ENCODE results near the gene COL26A1. TPM values are rescaled to one million over a fixed set of nuclear protein-coding genes. Genes with fewer than 3 reads are reported as not detected.

The COL26A1 gene
- polyA plus RNA-seq, 1 donor from 2014 or later, result not detected

- no peaks in the 10 kb centered on the region for H3K36me3 Mint-ChIP-seq
- H3K9me3 Mint-ChIP-seq, result no peaks in the 10 kb centered on the region
- peaks cover 0 to 3% (median 3%) of the 10 kb centered on the region in 3 donors for H3K4me1 Mint-ChIP-seq
- no peak overlapping the region for H3K27ac Mint-ChIP-seq
- no peak overlapping the region for H3K4me3 Mint-ChIP-seq
- H3K27me3 Mint-ChIP-seq, result peaks cover 7% of the 10 kb centered on the region
Observed at GRCh38 chr7:101542527-101543241, 180.0 kb downstream of the COL26A1 start.

GRCh38 chr7:101543242-101543766 lies 180.6 kb downstream of the COL26A1 start:
- H3K36me3 Mint-ChIP-seq, result no peaks in the 10 kb centered on the region
- H3K9me3 Mint-ChIP-seq, result no peaks in the 10 kb centered on the region
- peaks cover 7% of the 10 kb centered on the region for H3K27me3 Mint-ChIP-seq
- H3K4me1 Mint-ChIP-seq, result peaks cover 0 to 3% (median 3%) of the 10 kb centered on the region in 3 donors
- H3K4me3 Mint-ChIP-seq, result no peak overlapping the region
- H3K27ac Mint-ChIP-seq, result peak overlapping the region in 1 of 3 donors; percentile 50

GRCh38 chr7:101543846-101544245 lies 181.2 kb downstream of the COL26A1 start:
- no peaks in the 10 kb centered on the region for H3K9me3 Mint-ChIP-seq
- H3K27ac Mint-ChIP-seq, result no peak overlapping the region

DNA sequence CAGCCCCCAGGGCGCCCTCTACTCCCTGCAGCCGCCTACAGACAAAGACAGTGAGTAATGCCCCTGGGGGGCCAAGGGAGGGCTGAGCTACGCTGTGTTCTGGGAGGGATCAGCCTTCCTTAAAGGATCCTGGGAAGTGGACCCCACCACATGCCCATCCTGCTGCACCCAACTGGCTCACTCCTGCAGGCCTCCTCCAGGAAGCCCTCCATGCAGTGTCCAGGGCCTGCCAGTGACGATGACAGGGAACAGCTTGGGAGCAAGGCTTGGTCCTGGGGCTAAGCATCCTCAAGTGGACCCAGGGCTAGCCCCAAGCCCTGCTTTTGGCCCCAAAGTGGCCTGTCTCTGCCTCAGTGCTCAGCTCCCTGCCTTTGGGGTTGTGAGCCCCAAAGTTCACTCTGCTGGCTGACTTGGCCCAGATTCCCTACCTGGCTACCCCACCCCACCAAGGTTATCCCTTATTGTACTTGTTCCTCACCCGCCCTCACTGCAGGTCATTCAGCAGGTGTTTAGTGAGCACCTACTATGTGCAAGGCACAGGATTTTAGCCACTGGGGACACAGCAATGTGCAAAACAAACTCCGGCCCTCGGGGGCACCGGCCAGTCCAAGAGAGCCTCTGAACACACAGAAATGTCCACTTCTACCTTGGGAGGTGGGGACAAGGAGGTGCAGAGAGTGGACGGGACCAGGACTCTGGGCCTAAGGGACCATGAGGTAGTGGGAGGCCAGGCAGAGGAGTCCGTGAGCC lies 182.9 kb downstream of the COL26A1 start:
- Mint-ChIP-seq H3K4me3 (no peak overlapping the region), H3K9me3 (no peaks in the 10 kb centered on the region), H3K27me3 (peaks cover 11% of the 10 kb centered on the region), H3K4me1 (peaks cover 0 to 3% (median 3%) of the 10 kb centered on the region in 3 donors), H3K36me3 (no peaks in the 10 kb centered on the region), H3K27ac (no peak overlapping the region)

More at GRCh38 chr7:101543846-101544245, 181.2 kb downstream of the COL26A1 start:
- Mint-ChIP-seq H3K36me3 (no peaks in the 10 kb centered on the region), H3K4me1 (peaks cover 0 to 3% (median 3%) of the 10 kb centered on the region in 3 donors), H3K27me3 (peaks cover 7% of the 10 kb centered on the region), H3K4me3 (no peak overlapping the region)

DNA sequence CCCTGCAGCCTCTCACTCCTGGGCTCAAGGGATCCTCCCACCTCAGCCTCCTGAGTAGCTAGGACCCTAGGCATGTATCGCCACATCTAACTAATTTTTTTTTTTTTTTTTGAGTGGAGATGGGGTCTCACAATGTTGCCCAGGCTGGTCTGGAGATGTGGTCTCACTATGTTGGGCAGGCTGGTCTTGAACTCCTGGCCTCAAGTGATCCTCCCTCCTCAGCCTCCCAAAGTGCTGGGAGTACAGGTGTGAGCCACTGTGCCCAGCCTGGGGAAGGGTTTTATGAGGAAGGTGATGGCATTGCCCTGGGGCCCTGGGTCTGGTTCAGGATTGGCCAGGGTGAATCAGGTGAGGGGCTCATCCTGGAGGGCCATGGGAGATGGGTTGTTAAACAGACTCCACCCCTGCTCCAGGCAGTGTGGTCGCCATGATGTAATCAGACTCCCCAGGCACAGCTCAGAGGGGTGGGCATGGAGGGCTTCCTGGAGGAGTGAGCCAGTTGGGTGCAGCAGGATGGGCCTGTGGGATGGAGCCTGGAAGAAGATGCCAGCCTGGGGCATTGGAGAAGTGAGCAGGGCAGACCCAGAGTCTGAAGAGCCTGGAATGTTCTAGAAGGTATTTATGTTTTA lies 183.7 kb downstream of the COL26A1 start:
- H3K27me3 Mint-ChIP-seq, result peaks cover 11% of the 10 kb centered on the region
- H3K36me3 Mint-ChIP-seq, result no peaks in the 10 kb centered on the region
- peaks cover 0 to 3% (median 3%) of the 10 kb centered on the region in 3 donors for H3K4me1 Mint-ChIP-seq
- no peak overlapping the region for H3K4me3 Mint-ChIP-seq
- no peak overlapping the region for H3K27ac Mint-ChIP-seq
- H3K9me3 Mint-ChIP-seq, result no peaks in the 10 kb centered on the region

DNA sequence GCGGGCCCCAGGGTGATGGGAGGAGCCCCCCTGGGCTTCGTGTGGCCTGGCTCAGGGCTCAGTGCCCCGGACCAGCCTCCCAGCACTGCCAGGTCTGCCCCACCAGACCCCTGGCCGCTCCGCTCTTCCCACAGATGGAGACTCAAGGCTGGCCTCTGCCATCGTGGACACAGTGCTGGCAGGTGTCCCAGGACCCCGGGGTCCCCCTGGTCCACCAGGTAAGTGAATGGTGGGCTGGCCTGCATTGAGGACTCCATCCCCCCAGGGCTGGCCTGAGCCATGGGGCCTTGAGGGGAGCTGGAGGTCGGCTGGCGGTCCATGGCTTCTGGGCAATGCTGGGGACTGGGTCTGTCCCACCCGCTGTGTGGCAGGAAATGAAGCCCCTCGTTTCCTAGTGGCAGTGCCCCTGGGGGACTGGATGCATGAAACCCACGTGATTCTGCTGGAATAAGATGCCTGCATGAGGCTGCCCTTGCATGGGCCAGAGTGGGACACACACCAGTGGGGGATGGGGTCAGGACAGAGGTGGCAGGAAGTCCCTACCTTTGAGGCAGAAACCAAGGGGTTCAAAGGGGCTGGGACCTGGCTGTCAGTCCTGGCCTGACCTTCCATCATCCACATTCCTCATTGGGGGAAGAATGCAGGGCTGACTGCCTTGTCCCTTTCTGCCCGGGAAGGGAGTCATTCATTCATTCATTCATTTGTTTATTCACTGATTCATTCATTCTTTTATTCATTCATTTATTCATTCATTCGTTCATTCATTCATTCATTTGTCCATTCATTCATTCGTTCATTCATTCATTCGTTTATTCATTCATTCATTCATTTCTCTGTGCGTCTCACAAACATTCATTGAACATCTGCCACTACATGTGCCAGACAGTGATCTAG lies 184.6 kb downstream of the COL26A1 start:
- H3K27me3 Mint-ChIP-seq, result peaks cover 9% of the 10 kb centered on the region
- H3K4me3 Mint-ChIP-seq, result no peak overlapping the region
- no peaks in the 10 kb centered on the region for H3K36me3 Mint-ChIP-seq
- H3K27ac Mint-ChIP-seq, result no peak overlapping the region
- H3K9me3 Mint-ChIP-seq, result no peaks in the 10 kb centered on the region
- H3K4me1 Mint-ChIP-seq, result peaks cover 0 to 3% (median 3%) of the 10 kb centered on the region in 3 donors

GRCh38 chr7:101547916-101548661 lies 185.4 kb downstream of the COL26A1 start:
- H3K4me1 Mint-ChIP-seq, result no peaks in the 10 kb centered on the region
- H3K36me3 Mint-ChIP-seq, result no peaks in the 10 kb centered on the region
- H3K27me3 Mint-ChIP-seq, result peaks cover 4% of the 10 kb centered on the region
- peaks cover 0 to 2% (median 0%) of the 10 kb centered on the region in 3 donors for H3K9me3 Mint-ChIP-seq
- H3K27ac Mint-ChIP-seq, result no peak overlapping the region
- H3K4me3 Mint-ChIP-seq, result no peak overlapping the region

GRCh38 chr7:101549734-101550133 lies 187.1 kb downstream of the COL26A1 start:
- Mint-ChIP-seq H3K27me3 (peaks cover 6% of the 10 kb centered on the region), H3K36me3 (no peaks in the 10 kb centered on the region), H3K9me3 (peaks cover 0 to 2% (median 0%) of the 10 kb centered on the region in 3 donors), H3K27ac (no peak overlapping the region), H3K4me1 (peaks cover 0 to 3% (median 0%) of the 10 kb centered on the region in 3 donors), H3K4me3 (peak overlapping the region in 1 of 4 donors; percentile 68)

DNA sequence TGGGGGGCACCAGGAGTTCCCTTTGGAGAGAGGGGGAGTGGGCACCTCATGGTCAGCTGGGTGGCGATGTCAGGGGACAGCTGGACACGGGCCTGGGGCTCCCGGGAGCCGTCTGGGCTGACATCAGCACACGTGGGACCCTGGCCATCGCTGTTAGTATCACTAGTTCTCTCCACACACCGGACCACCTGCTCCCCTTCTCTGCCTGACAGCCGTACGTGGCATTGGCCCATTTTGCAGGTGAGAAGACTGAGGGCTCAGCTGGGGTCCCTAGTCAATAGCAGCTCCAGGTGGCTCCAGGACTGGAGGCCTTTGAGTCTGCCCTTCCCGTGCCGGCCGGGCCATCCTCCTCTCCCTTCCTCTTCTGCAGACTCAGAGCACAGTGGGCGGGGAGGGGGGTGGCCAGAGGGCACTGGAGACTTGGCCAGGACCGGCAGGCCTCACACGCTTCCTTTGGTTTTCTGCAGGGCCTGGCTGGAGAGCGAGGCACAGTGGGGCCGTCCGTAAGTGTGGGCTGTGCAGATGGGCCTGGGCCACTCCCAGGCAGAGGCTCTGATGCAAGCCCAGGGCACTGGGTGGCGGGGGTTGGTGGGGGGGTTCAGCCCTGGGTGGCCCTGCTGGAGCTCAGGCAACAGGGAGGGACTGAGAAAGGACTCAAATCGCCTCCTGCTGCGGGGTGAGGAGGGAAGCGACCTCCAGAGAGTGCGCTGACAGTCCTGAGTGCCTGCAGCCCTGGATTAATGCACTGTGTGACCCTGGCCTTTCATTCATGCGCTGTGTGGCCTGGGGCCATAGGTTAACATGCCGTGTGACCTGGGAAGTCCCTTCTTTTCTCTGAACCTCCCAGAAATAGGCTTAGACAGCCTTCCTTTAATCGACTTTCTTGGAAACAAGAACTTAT lies 188.2 kb downstream of the COL26A1 start:
- Mint-ChIP-seq H3K4me1 (peaks cover 0 to 3% (median 0%) of the 10 kb centered on the region in 3 donors), H3K27me3 (peaks cover 12% of the 10 kb centered on the region), H3K4me3 (no peak overlapping the region), H3K27ac (no peak overlapping the region), H3K9me3 (peaks cover 0 to 2% (median 0%) of the 10 kb centered on the region in 3 donors), H3K36me3 (no peaks in the 10 kb centered on the region)

- peaks cover 12% of the 10 kb centered on the region for H3K27me3 Mint-ChIP-seq
Observed at GRCh38 chr7:101553018-101553770, 190.5 kb downstream of the COL26A1 start.

DNA sequence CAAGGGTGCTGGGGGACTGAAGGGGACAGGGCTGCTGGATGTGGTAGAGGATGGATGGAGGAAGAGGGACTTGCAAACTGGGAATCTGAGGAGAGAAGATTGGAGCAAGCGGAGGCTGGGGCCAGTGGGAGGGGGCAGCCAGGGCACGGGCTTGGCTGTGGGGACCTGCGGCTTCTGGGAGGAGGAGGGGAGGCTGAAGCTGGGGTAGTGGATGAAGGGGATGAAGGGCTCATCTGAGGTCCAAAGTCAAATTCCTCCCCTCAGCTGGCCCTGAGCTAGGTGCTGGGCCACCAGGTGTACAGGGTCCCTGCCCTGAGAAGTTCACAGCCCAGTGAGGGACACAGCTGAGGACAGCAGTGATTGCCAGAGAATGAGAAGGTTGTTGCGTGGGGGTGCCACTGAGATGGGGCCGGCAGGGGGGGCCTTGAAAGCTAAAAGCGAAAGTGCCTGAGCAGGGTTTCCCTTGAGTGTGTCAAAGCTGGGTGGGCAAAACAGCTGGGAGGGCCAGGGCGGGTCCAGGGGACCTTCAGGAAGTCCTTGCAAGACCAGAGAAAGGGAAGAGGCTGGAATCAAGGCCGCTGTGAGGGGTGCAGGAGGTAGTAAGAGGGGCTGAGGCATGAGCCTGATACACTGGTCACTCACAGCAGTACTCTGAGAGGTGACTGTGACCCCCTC lies 191.2 kb downstream of the COL26A1 start:
- Mint-ChIP-seq H3K36me3 (no peaks in the 10 kb centered on the region), H3K27ac (no peak overlapping the region), H3K9me3 (peaks cover 0 to 2% (median 0%) of the 10 kb centered on the region in 3 donors), H3K4me1 (peaks cover 0 to 3% (median 0%) of the 10 kb centered on the region in 3 donors), H3K27me3 (peaks cover 13% of the 10 kb centered on the region), H3K4me3 (no peak overlapping the region)

More at GRCh38 chr7:101553018-101553770, 190.5 kb downstream of the COL26A1 start:
- no peak overlapping the region for H3K27ac Mint-ChIP-seq
- no peak overlapping the region for H3K4me3 Mint-ChIP-seq
- H3K36me3 Mint-ChIP-seq, result no peaks in the 10 kb centered on the region
- peaks cover 0 to 2% (median 0%) of the 10 kb centered on the region in 3 donors for H3K9me3 Mint-ChIP-seq
- peaks cover 0 to 3% (median 0%) of the 10 kb centered on the region in 3 donors for H3K4me1 Mint-ChIP-seq
